Large intestine (tissue), 3 donors: ENCODE results near the gene TENM4. TPM values are rescaled to one million over a fixed set of nuclear protein-coding genes. Genes with fewer than 3 reads are reported as not detected.
A peak's percentile ranks its signal among the peaks of the same experiment; 100 is the strongest.

Source experiments
- DNase-seq, 2 donors: peaks; one replicate each; pipeline versions ENCODE4 v3.0.0 to v3.0.0-alpha.2; 2013
- H3K27ac ChIP-seq: one replicate; pipeline ENCODE4 v1.5.1; 2013; ENCODE audit warnings: low read length
- H3K27me3 ChIP-seq: 2 replicates; pipeline ENCODE4 v1.6.1; 2013; ENCODE audit warnings: low read length; ENCODE audit not compliant: control insufficient read depth, insufficient read depth
- H3K36me3 ChIP-seq: 2 replicates; pipeline ENCODE4 v1.6.1; 2013; ENCODE audit warnings: low read length; ENCODE audit not compliant: control insufficient read depth, insufficient read depth
- H3K4me1 ChIP-seq: one replicate; pipeline ENCODE4 v1.6.1; 2013; ENCODE audit warnings: low read length; ENCODE audit not compliant: control insufficient read depth, insufficient read depth
- H3K4me3 ChIP-seq: one replicate; pipeline ENCODE4 v1.5.1; 2013; ENCODE audit warnings: low read length
- H3K9me3 ChIP-seq: one replicate; pipeline ENCODE4 v1.6.1; 2013; ENCODE audit warnings: mild to moderate bottlenecking, low read depth, low read length, moderate library complexity; ENCODE audit not compliant: control insufficient read depth
- WGBS: methylation state at CpG from one replicate; pipeline ENCODE4 v1.1.5; 2013; ENCODE audit warnings: low lambda C conversion rate; ENCODE audit not compliant: insufficient coverage; 5-methylcytosine and 5-hydroxymethylcytosine counted together
- polyA plus RNA-seq: library from polyadenylated mRNA; unstranded; fragments of 120-200 nt; gene quantifications from one replicate; pipeline ENCODE4 v1.2.1, GENCODE V29; 2013

The TENM4 gene
- polyA plus RNA-seq, 1 donor, result 2.1 TPM

- WGBS, result 86% methylated on average over 1 of the region's 4 CpGs
- Histone ChIP-seq H3K4me1 (no peaks in the 10 kb centered on the region), H3K27ac (no peak overlapping the region), H3K9me3 (no peaks in the 10 kb centered on the region), H3K4me3 (no peak overlapping the region), H3K27me3 (no peaks in the 10 kb centered on the region), H3K36me3 (no peaks in the 10 kb centered on the region)
- DNase-seq, result no peak
These were observed 622.6 kb downstream of the TENM4 start for GRCh38 chr11:78818201-78818600.

GRCh38 chr11:78815831-78816230, 625.0 kb downstream of the TENM4 start:
- no peak for DNase-seq
- Histone ChIP-seq H3K9me3 (no peaks in the 10 kb centered on the region), H3K4me1 (no peaks in the 10 kb centered on the region), H3K4me3 (no peak overlapping the region), H3K36me3 (no peaks in the 10 kb centered on the region), H3K27ac (no peak overlapping the region), H3K27me3 (no peaks in the 10 kb centered on the region)
- WGBS, result no CpG with 5 or more reads among the region's 6 CpGs

GRCh38 chr11:78812513-78813293, 628.1 kb downstream of the TENM4 start:
- Histone ChIP-seq H3K4me1 (peaks cover 11% of the 10 kb centered on the region), H3K27ac (no peak overlapping the region), H3K4me3 (no peak overlapping the region), H3K27me3 (no peaks in the 10 kb centered on the region), H3K9me3 (no peaks in the 10 kb centered on the region), H3K36me3 (no peaks in the 10 kb centered on the region)
- peak in 1 of 2 donors; percentile 18 for DNase-seq
- WGBS, result 29% methylated on average over 1 of the region's 6 CpGs

- no CpG with 5 or more reads among the region's 7 CpGs for WGBS
- DNase-seq, result no peak
- no peaks in the 10 kb centered on the region for H3K36me3 ChIP-seq
- peaks cover 11% of the 10 kb centered on the region for H3K4me1 ChIP-seq
- H3K27me3 ChIP-seq, result no peaks in the 10 kb centered on the region
- H3K9me3 ChIP-seq, result no peaks in the 10 kb centered on the region
- H3K4me3 ChIP-seq, result no peak overlapping the region
- peak overlapping the region; percentile 30 for H3K27ac ChIP-seq
These were observed 630.2 kb downstream of the TENM4 start for GRCh38 chr11:78810559-78811009.

- peak in 1 of 2 donors; percentile 37 for DNase-seq
- WGBS, result 45% methylated on average over 2 of the region's 7 CpGs
- Histone ChIP-seq H3K27ac (peak overlapping the region; percentile 30), H3K4me1 (peaks cover 11% of the 10 kb centered on the region), H3K9me3 (no peaks in the 10 kb centered on the region), H3K4me3 (no peak overlapping the region), H3K27me3 (no peaks in the 10 kb centered on the region), H3K36me3 (no peaks in the 10 kb centered on the region)
These were observed 630.8 kb downstream of the TENM4 start for GRCh38 chr11:78809931-78810541.

- peak; percentile 56 to 69 for DNase-seq
- no CpG with 5 or more reads among the region's 4 CpGs for WGBS
- Histone ChIP-seq H3K4me1 (peaks cover 11% of the 10 kb centered on the region), H3K27me3 (no peaks in the 10 kb centered on the region), H3K4me3 (no peak overlapping the region), H3K9me3 (no peaks in the 10 kb centered on the region), H3K27ac (no peak overlapping the region), H3K36me3 (no peaks in the 10 kb centered on the region)
These were observed 631.9 kb downstream of the TENM4 start for GRCh38 chr11:78808923-78809322.

GRCh38 chr11:78807351-78807750, 633.5 kb downstream of the TENM4 start:
- no peak overlapping the region for H3K27ac ChIP-seq
- no CpG with 5 or more reads among the region's 2 CpGs for WGBS
- H3K36me3 ChIP-seq, result no peaks in the 10 kb centered on the region
- no peak overlapping the region for H3K4me3 ChIP-seq
- DNase-seq, result no peak
- H3K27me3 ChIP-seq, result no peaks in the 10 kb centered on the region
- H3K4me1 ChIP-seq, result peaks cover 11% of the 10 kb centered on the region
- no peaks in the 10 kb centered on the region for H3K9me3 ChIP-seq

GRCh38 chr11:78806214-78807004, 634.4 kb downstream of the TENM4 start:
- no peaks in the 10 kb centered on the region for H3K9me3 ChIP-seq
- H3K27me3 ChIP-seq, result no peaks in the 10 kb centered on the region
- H3K36me3 ChIP-seq, result no peaks in the 10 kb centered on the region
- peaks cover 11% of the 10 kb centered on the region for H3K4me1 ChIP-seq
- no peak overlapping the region for H3K27ac ChIP-seq
- peak in 1 of 2 donors; percentile 29 for DNase-seq
- no CpG with 5 or more reads among the region's 2 CpGs for WGBS
- no peak overlapping the region for H3K4me3 ChIP-seq

- H3K27ac ChIP-seq, result no peak overlapping the region
- no CpG with 5 or more reads among the region's 9 CpGs for WGBS
- H3K9me3 ChIP-seq, result no peaks in the 10 kb centered on the region
- H3K36me3 ChIP-seq, result no peaks in the 10 kb centered on the region
- H3K27me3 ChIP-seq, result peaks cover 2% of the 10 kb centered on the region
- H3K4me3 ChIP-seq, result no peak overlapping the region
- H3K4me1 ChIP-seq, result peaks cover 11% of the 10 kb centered on the region
- DNase-seq, result no peak
These were observed 635.8 kb downstream of the TENM4 start for GRCh38 chr11:78804991-78805390.

- Histone ChIP-seq H3K27ac (no peak overlapping the region), H3K4me1 (peaks cover 3% of the 10 kb centered on the region), H3K27me3 (peaks cover 2% of the 10 kb centered on the region), H3K4me3 (no peak overlapping the region), H3K9me3 (no peaks in the 10 kb centered on the region), H3K36me3 (no peaks in the 10 kb centered on the region)
- DNase-seq, result no peak
- WGBS, result no CpG with 5 or more reads among the region's 3 CpGs
These were observed 636.8 kb downstream of the TENM4 start for GRCh38 chr11:78803995-78804394.
